Adrenal gland (tissue), 5 donors: ENCODE data around the gene DYSF.

ENCODE experiments used
- CTCF ChIP-seq, 6 experiments: fragments of 450-650 bp in 4 of 6; fragments of 200-600 bp in 2 of 6; sonication (generic) in 1 of 6; IDR thresholded peaks; 1 replicate in 5 of 6; 2 replicates in 1 of 6; pipeline versions ENCODE4 v1.5.1 to v1.8.0; 2016 to 2021; ENCODE audit warnings: antibody characterized with exemption in 6 of 6, mild to moderate bottlenecking in 2 of 6, moderate library complexity in 1 of 6
- POLR2A ChIP-seq, 2 donors: fragments of 450-650 bp; IDR thresholded peaks; one replicate each; pipeline ENCODE4 v1.6.1; 2017; ENCODE audit warnings: antibody characterized with exemption in 2 of 2, mild to moderate bottlenecking in 2 of 2, moderate library complexity in 1 of 2
- donor health status: DM: no; HTN: no; CAD: no.

- TF ChIP-seq POLR2A (IDR thresholded peaks at IDR 0.05) (no peak), CTCF (IDR thresholded peaks at IDR 0.05) (no peak)
Measured at GRCh38 chr2:71608441-71608840, 155.1 kb downstream of the DYSF start.
